GM04503 (cell line): ENCODE measurements around the gene FAS.

Source experiments
- DNase-seq: peaks from one replicate; pipeline ENCODE4 v3.0.0-alpha.2; 2012; ENCODE audit warnings: low read depth

FAS gene

GRCh38 chr10:88971221-88972061, 19.2 kb upstream of the FAS start:
- no peak for DNase-seq

- no peak for DNase-seq
Measured at GRCh38 chr10:88974012-88974411, 16.6 kb upstream of the FAS start.

GRCh38 chr10:88974446-88975376, 15.9 kb upstream of the FAS start:
- no peak for DNase-seq

- DNase-seq = no peak
Measured at GRCh38 chr10:88975377-88975720, 15.2 kb upstream of the FAS start.

- DNase-seq = no peak
Measured at GRCh38 chr10:88978463-88978862, 12.1 kb upstream of the FAS start.

- peak; percentile 87 for DNase-seq
Measured at GRCh38 chr10:88979153-88979562, 11.4 kb upstream of the FAS start.

- no peak for DNase-seq
Measured at GRCh38 chr10:88979603-88980002, 11.0 kb upstream of the FAS start.

- no peak for DNase-seq
Measured at GRCh38 chr10:88980247-88980646, 10.4 kb upstream of the FAS start.

- DNase-seq = no peak
Measured at GRCh38 chr10:88980800-88981199, 9.8 kb upstream of the FAS start.

GRCh38 chr10:88981435-88981834, 9.2 kb upstream of the FAS start:
- no peak for DNase-seq

GRCh38 chr10:88982366-88982765, 8.2 kb upstream of the FAS start:
- no peak for DNase-seq

GRCh38 chr10:88983206-88983605, 7.4 kb upstream of the FAS start:
- DNase-seq = no peak

- no peak for DNase-seq
Measured at GRCh38 chr10:88983939-88984338, 6.7 kb upstream of the FAS start.

GRCh38 chr10:88984525-88984924, 6.1 kb upstream of the FAS start:
- DNase-seq = no peak

- no peak for DNase-seq
Measured at GRCh38 chr10:88986549-88987242, 3.9 kb upstream of the FAS start.

GRCh38 chr10:88987243-88987725, 3.3 kb upstream of the FAS start:
- no peak for DNase-seq

- no peak for DNase-seq
Measured at GRCh38 chr10:88987840-88988239, 2.8 kb upstream of the FAS start.

GRCh38 chr10:88989423-88989822, 1.2 kb upstream of the FAS start:
- no peak for DNase-seq

- peak; percentile 83 for DNase-seq
Measured at GRCh38 chr10:88989824-88990383, 694 bp upstream of the FAS start.

GRCh38 chr10:88991161-88991898, 732 bp downstream of the FAS start:
- no peak for DNase-seq

GRCh38 chr10:88991899-88992320, 1.3 kb downstream of the FAS start:
- no peak for DNase-seq
